DOHH2 (cell line): ENCODE measurements around the gene PODXL.

Experiments
- CTCF ChIP-seq: fragments of 200-600 bp; sonication (generic); IDR thresholded peaks from one replicate; pipeline ENCODE4 v1.5.1; 2014; ENCODE audit warnings: antibody characterized with exemption, mild to moderate bottlenecking, low read depth, low read length; ENCODE audit not compliant: poor library complexity, severe bottlenecking
- EZH2phosphoT487 ChIP-seq: fragments of 200-600 bp; sonication (generic); IDR thresholded peaks from 2 replicates; pipeline ENCODE4 v1.6.1; 2017; ENCODE audit warnings: borderline replicate concordance, mild to moderate bottlenecking, antibody characterized with exemption, low read length, moderate library complexity, mixed read lengths

GRCh38 chr7:131527456-131527855 is 29.0 kb downstream of the PODXL start:
- TF ChIP-seq CTCF, result no peak
- no peak for TF ChIP-seq EZH2phosphoT487
